Embryonic facial prominence (tissue), 1 donor: Measurements from ENCODE around the gene UQCC2.

Source experiments
- DNase-seq: peaks from one replicate; pipeline ENCODE4 v3.0.0-alpha.2; 2016; ENCODE audit errors: extremely low spot score

Gene UQCC2

DNA sequence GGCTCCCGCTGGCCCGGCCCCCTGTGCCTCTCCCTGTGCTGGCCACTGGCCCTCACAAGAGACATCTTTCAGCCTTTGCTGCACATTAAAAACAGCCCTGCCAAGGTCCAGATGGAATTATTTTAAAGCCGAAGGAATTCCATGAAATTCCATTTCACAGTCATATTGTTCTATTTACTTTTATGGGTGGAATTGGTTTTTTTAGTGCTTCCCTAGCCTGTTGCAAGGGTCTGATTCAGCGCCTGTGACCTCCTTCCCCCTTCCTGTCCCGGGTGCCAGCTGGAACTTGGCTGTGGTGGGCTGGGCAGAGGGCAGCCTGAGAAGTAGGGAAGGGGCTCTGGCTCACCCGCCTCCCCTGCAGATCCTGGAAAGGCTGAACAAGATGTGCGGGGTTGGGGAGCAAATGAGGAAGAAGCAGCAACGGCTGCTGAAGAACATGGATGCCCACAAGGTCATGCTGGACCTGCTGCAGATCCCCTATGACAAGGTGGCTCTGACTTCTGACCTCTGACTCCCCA, 34.3 kb downstream of the UQCC2 start:
- no peak for DNase-seq

- no peak for DNase-seq
These were observed 34.9 kb downstream of the UQCC2 start for GRCh38 chr6:33676416-33677142.

GRCh38 chr6:33675968-33676367, 35.5 kb downstream of the UQCC2 start:
- no peak for DNase-seq

- no peak for DNase-seq
These were observed 37.6 kb downstream of the UQCC2 start for GRCh38 chr6:33673851-33674250.

- no peak for DNase-seq
These were observed 38.7 kb downstream of the UQCC2 start for GRCh38 chr6:33672808-33673207.

- DNase-seq: no peak
These were observed 39.8 kb downstream of the UQCC2 start for GRCh38 chr6:33671744-33672072.

DNA sequence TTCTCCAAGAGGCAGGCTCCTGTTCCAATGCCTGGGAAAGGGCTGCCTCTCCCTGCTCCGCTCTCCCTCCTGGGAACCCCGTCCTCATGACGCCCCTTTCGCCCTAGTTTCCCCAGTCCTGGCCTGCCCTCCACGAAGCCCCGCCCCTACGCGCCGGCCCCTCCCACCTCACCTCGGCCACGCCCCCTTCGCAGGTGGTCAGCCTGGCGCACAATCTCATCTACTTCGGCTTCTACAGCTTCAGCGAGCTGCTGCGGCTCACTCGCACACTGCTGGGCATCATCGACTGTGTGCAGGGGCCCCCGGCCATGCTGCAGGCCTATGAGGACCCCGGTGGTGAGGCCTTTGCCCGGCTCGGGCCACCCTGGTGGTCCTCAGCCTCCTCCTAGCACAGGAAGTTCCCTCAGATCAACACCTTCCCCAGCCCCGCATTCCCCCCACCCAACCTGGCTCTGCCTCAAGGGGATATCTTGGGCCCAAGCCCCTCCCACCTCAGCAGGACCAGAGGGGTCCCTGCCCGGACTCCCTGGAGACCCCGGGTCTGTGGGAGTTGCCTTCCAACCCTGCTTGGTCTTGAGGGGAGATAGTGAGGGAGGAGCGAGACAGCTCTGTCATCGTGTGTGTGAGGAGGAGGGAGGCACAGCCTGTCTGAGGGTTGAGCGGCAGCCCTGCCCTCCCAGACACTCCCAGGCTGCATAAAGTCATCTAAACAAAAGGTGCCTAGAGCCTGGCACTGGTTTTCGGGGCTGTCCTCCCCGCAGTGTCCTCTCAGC, 40.3 kb downstream of the UQCC2 start:
- DNase-seq: no peak

GRCh38 chr6:33670086-33670660, 41.3 kb downstream of the UQCC2 start:
- no peak for DNase-seq

DNA sequence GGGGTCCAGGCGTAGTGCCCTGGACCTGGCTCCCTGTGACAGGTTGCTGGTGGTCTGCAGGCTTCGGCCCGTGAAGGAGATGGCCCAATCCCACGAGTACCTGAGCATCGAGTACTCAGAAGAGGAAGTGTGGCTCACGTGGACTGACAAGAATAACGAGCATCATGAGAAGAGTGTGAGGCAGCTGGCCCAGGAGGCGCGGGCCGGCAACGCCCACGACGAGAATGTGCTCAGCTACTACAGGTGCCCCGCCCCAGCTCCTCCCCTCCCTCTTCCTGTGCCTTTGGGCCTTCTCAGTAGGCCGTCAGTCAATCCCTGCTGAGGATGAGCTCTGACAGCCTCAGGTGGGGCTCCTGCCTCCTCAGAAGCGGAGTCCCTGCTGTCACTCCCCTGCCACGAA, 42.6 kb downstream of the UQCC2 start:
- DNase-seq: no peak

GRCh38 chr6:33668328-33668727, 43.2 kb downstream of the UQCC2 start:
- no peak for DNase-seq

GRCh38 chr6:33667776-33668175, 43.7 kb downstream of the UQCC2 start:
- no peak for DNase-seq

DNA sequence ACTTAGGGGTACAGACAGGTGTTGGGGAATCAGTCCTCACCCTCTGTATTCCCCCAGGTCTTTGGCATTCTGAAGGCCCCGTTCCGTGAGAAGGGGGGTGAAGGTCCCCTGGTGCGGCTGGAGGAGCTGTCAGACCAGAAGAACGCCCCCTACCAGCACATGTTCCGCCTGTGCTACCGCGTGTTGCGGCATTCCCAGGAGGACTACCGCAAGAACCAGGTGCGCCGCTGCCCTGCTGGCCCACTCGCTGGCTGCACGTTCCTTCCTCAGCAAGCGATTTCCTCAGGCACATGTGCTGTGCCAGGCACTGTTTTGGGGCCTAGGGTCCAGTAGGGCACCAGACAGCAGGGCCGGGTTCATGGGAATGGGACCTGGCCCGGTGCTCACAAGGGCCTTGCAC, 44.4 kb downstream of the UQCC2 start:
- no peak for DNase-seq

GRCh38 chr6:33665957-33666356, 45.5 kb downstream of the UQCC2 start:
- no peak for DNase-seq

GRCh38 chr6:33664506-33665057, 46.9 kb downstream of the UQCC2 start:
- DNase-seq: no peak

DNA sequence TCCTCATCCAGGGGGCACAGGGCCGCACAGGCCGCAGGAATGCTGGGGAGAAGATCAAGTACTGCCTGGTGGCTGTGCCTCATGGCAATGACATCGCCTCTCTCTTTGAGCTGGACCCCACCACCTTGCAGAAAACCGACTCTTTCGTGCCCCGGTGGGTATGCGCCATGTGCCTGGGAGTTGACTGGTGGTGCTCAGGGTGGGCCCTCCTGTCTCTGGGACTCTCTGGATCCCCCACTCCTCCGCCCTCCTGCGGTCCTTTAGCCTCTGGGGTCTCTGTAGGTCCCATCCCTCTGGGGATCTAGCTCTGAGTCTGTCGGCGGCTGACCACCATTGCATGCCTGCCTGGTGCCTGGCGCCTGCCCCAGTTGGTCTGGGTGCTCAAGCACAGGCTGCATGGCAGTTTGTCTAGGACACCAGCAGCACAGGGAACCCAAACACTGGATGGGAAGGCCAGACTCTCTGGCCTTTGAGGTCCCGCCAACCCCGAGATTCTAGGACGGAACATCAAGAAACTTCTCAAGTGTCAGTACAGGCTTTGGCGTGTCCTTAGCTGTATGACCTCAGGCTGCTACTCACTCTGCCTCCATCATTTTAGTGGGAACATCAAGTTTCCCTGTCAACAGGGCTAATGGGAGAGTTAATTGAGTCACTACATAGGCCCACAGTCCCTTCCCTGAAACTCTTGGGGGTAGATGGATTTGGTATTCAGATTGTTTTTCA, 47.6 kb downstream of the UQCC2 start:
- DNase-seq: no peak

- no peak for DNase-seq
These were observed 48.5 kb downstream of the UQCC2 start for GRCh38 chr6:33663028-33663427.

DNA sequence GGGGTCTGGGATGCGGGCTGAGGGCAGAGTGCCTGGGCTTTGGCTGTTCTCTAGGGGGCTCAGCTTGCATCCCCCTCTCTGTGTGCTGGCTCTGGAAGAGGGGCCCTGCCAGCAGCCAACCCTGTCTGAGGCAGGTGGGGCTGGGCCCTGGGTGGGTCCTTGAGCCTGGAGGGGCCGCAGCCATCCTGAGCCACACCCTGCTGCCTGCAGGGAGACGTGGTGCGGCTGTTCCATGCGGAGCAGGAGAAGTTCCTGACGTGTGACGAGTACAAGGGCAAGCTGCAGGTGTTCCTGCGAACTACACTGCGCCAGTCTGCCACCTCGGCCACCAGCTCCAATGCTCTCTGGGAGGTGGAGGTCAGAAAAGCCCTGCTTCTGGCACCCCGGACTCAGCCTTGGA, 49.2 kb downstream of the UQCC2 start:
- no peak for DNase-seq

DNA sequence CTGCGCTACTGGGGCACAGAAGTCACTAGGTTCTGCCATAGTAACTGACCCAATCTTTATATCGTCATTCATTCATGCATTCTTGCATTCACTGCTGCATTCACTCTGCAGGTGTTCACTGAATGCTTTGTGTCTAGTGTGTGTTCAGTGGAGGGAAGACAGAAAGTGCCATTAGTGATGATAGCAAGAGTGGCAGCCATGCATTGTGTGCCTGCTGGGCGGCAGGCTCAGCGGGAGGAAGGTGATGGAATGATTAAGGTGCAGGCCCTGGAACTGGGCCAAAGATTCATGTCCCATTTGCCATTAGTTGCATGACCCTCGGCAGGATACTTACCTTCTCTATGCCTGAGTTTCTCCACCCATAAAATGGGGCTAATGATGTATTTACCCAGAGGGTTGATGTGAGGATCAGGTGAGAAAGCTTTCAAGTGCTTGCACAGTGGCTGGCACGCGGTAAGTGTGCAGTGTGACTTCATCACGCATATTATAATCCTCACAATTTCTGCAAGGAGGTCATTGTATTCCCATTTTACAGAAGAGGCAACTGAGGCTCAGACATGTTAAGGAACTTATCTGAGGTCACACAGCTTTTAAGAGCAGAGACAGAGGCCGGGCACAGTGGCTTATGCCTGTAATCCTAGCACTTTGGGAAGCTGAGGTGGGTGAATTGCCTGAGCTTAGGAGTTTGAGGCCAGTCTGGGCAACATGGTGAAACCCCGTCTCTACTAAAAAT, 50.2 kb downstream of the UQCC2 start:
- no peak for DNase-seq

- no peak for DNase-seq
These were observed 51.5 kb downstream of the UQCC2 start for GRCh38 chr6:33659986-33660385.

- no peak for DNase-seq
These were observed 52.4 kb downstream of the UQCC2 start for GRCh38 chr6:33658982-33659689.

DNA sequence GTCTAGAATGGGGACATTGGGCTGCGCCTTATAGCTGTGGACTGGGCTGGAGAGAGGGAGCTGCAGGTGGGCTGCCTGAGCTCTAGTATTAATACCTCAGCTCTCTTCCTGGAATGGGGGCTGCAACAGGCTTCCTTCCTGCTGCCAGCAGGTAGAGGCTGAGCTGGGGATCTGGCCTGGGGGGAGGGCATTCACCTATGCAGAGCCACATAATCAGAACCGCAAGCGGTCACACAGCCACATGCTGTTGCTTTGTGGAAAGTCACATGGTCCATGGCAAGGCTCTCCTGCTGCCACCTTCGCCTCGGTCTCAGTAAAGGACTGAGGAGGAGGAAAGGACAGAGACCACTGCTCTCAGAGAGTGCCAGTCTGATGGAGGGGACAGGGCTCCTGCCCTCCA, 54.7 kb downstream of the UQCC2 start:
- no peak for DNase-seq
